Adipocyte (in vitro differentiated cells): Measurements from ENCODE around the gene GGCX.

Experiments used
- DNase-seq: peaks from one replicate; pipeline ENCODE4 v3.0.0-alpha.2; 2015; ENCODE audit warnings: low read depth
- H3K27me3 ChIP-seq: replicated peaks from 2 replicates; pipeline ENCODE4 v1.7.0; 2013; ENCODE audit warnings: mild to moderate bottlenecking, low read length, moderate library complexity; ENCODE audit not compliant: control insufficient read depth, insufficient read depth
- H3K36me3 ChIP-seq: 2 replicates; pipeline ENCODE4 v1.7.0; 2013; ENCODE audit warnings: low read length, mild to moderate bottlenecking, moderate library complexity; ENCODE audit not compliant: control insufficient read depth, insufficient read depth, severe bottlenecking
- H3K4me1 ChIP-seq: 2 replicates; pipeline ENCODE4 v1.7.0; 2013; ENCODE audit warnings: mild to moderate bottlenecking, low read length, moderate library complexity; ENCODE audit not compliant: control insufficient read depth, insufficient read depth
- H3K4me3 ChIP-seq: 2 replicates; pipeline ENCODE4 v1.7.0; 2013; ENCODE audit warnings: mild to moderate bottlenecking, low read length, moderate library complexity
- H3K9ac ChIP-seq: 2 replicates; pipeline ENCODE4 v1.7.0; 2013; ENCODE audit warnings: mild to moderate bottlenecking, low read length, moderate library complexity
- H3K9me3 ChIP-seq: 2 replicates; pipeline ENCODE4 v1.7.0; 2013; ENCODE audit warnings: mild to moderate bottlenecking, low read length, moderate library complexity; ENCODE audit not compliant: control insufficient read depth

The GGCX gene

DNA sequence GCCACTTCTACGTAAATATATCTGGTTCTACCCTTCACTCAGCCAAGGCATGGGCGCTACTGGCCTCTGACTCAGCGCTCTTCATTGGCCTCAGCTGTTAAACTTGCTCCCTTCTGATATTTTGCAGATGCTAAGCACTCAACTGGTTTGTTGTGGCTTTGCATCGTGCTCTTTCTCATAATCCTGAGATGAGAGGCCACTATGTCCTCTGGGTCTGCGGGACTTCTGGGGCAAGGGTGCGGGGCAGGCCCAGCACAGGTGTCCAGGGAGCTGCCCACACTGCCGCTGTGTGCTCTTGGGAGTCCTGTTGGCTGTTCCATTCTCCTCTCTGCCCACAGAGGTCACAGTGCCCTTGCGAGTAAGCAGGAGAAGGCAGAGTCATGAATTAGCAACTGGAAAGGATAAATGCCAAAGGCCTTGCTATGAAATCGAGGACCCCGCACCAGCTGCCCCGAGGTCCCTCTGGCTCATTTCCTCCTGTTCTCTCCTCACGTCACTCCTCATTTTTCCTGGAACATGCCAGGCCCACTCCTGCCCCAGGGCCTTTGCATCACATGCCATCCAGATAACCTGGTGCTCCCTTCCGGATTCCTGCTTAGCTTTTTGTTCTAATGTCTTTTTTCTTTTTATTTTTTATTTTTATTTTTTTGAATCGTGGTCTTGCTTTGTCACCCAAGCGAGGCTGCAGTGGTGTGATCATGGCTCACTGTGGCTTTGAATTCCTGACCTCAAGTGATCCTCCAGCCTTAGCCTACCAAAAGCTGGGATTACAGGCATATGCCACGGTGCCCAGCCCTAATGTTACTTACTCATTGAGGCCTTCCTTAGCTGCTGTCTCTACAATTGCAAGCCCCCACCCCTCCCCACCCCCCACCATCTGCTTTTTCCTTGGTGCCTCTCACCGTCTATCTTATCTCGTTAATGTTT, 57.2 kb downstream of the GGCX start:
- DNase-seq = peak; percentile 72
- no peak overlapping the region for H3K4me3 ChIP-seq
- no peaks in the 10 kb centered on the region for H3K36me3 ChIP-seq
- no peaks in the 10 kb centered on the region for H3K27me3 ChIP-seq
- H3K9me3 ChIP-seq = no peaks in the 10 kb centered on the region
- H3K4me1 ChIP-seq = peaks cover 58% of the 10 kb centered on the region
- H3K9ac ChIP-seq = peak overlapping the region; percentile 27

DNA sequence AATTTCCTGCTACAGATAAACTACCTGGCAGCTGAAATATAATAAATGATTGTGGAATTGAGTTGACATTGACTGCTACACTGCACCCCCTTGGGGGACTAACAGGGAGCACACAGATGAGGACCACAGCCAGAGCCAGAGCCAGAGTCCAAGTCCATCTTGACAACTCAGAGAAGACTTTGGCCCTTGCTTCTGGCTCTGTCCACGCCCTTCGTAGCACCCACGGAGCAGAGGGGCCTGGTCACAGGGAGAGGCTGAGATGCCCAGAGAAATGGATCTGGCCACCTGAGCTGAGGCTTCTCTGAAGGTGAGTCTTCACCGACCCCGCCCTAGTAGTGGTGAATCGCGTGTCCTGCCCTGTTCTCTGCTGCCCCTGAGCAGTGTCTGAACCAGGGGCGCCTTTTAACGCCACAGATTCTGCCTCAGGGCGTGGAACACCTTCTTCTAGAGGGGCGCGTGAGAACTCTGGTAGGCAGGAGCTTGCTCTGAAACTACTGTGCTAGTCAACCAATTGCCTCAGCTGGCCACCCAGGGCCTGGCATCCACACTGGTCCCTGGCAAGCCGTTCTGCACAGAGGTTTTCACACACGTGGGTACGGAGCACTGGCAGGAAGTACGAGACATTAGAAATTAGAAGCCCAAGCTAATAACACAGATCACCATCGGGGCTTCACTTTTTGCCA, 58.0 kb downstream of the GGCX start:
- Histone ChIP-seq H3K36me3 (no peaks in the 10 kb centered on the region), H3K4me1 (peaks cover 61% of the 10 kb centered on the region), H3K9ac (no peak overlapping the region), H3K27me3 (no peaks in the 10 kb centered on the region), H3K4me3 (no peak overlapping the region), H3K9me3 (no peaks in the 10 kb centered on the region)
- no peak for DNase-seq

DNA sequence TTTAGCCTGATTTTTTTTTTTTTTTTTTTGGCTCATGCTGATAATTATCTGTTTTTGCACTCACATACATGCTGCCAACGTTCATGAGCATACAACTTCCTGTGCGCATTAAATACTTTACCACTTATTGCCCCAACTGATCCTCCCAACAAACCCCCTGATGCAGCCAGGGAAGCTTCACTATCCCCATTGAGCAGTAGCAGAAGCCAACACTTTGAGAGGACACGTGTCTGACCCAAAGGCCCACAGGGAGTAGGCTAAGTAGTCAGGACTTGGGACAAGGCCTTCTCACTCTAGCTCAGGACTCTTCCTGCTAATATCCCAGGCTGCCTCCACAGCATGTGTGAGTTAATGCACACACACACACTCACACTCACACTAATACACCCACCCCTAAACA, 58.6 kb downstream of the GGCX start:
- H3K4me3 ChIP-seq = no peak overlapping the region
- H3K4me1 ChIP-seq = peaks cover 61% of the 10 kb centered on the region
- H3K36me3 ChIP-seq = no peaks in the 10 kb centered on the region
- no peak for DNase-seq
- no peaks in the 10 kb centered on the region for H3K27me3 ChIP-seq
- no peaks in the 10 kb centered on the region for H3K9me3 ChIP-seq
- no peak overlapping the region for H3K9ac ChIP-seq

DNA sequence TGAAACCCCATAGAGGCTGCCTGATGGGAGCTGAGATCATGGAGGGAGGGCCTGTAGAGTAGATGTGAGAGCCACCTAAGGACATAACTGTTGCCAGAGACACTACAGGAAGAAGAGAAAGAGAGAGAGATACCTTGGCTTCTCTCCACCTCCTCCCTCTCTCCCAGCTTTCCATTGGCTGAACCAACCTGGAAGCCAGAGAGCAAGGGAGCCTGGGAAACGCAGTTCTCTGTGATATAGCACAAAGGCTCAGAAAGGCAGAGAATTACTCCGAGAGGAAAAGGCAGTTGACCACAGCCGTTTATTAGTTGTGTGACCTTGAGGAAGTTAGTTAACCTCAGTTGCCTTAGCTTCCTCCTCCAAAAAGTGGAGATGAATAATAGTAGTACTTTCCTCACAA, 60.0 kb downstream of the GGCX start:
- Histone ChIP-seq H3K4me1 (peaks cover 49% of the 10 kb centered on the region), H3K9ac (no peak overlapping the region), H3K9me3 (no peaks in the 10 kb centered on the region), H3K4me3 (no peak overlapping the region), H3K27me3 (no peaks in the 10 kb centered on the region), H3K36me3 (no peaks in the 10 kb centered on the region)
- no peak for DNase-seq

DNA sequence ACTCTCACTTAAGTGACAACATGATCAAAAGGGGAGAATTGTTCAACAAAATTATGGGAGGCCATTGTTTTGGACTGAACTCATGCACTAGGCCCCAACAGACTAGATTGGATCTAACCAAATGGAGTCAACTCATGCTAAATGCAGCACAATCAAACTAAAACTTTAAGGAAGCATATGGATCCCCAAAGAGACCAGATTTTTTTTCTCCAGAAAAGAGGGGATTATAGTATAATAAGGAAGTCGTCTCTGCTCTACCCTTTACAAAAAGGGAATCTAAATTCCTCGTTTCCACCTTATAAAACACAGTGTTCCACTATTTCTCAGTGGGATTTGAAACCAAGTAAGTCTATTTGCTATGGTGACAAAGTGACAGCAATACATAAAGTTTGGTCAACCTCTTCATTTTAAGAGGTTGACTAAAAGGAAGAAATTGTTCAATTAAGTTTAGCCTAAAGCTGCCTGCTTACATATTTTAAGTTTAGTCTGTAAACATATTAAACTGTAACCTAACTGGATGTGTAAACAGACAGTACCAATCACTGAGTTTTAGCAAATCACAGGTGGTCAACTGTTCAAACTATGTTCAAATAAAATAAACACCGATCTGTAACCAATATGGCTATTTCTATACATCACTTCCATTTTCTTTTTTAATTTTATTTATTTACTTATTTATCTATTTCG, 63.2 kb downstream of the GGCX start:
- DNase-seq = no peak
- H3K4me1 ChIP-seq = peaks cover 17% of the 10 kb centered on the region
- H3K9ac ChIP-seq = no peak overlapping the region
- no peaks in the 10 kb centered on the region for H3K36me3 ChIP-seq
- no peaks in the 10 kb centered on the region for H3K27me3 ChIP-seq
- H3K9me3 ChIP-seq = no peaks in the 10 kb centered on the region
- H3K4me3 ChIP-seq = no peak overlapping the region

DNA sequence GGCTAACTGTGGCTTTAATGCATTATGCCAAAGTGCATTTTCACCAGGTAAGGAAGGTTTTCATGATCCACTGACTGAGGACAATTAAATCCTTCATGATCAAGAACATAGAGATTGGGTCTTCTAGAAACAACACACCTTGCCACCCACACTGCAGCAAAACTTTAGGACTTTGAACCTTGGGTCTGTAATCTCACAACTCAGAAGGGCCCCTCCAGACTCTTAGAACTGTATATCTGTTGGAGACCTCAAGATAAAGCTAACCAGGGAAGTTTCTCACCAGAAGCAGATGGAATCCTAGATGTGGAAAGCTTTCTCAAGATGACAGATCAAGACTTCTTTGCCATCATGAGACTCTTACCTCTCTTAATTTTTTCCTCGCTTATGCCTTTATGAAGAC, 64.9 kb downstream of the GGCX start:
- H3K9ac ChIP-seq = no peak overlapping the region

More for the DNA sequence above, 64.9 kb downstream of the GGCX start:
- peaks cover 12% of the 10 kb centered on the region for H3K4me1 ChIP-seq
- no peaks in the 10 kb centered on the region for H3K9me3 ChIP-seq
- no peaks in the 10 kb centered on the region for H3K27me3 ChIP-seq
- no peak for DNase-seq
- no peak overlapping the region for H3K4me3 ChIP-seq
- no peaks in the 10 kb centered on the region for H3K36me3 ChIP-seq
